Measurements from ENCODE around the gene GCK. TPM values are rescaled to one million over a fixed set of nuclear protein-coding genes. Genes with fewer than 3 reads are reported as not detected.
A peak's percentile ranks its signal among the peaks of the same experiment; 100 is the strongest.
"Not testable (repeated sequence)": the region's sequence is repeated elsewhere in the genome, so short reads cannot be mapped to it uniquely, and the experiment has no call there.

The GCK gene
- total RNA-seq, 1 experiment from 2014 or later, result 2.6 TPM

- DNase-seq (ENCODE audit: low read depth), result peak; percentile 45
These were observed 12.6 kb upstream of the GCK start for GRCh38 chr7:44201813-44202212.

- peak; percentile 97 for DNase-seq (ENCODE audit: low read depth)
These were observed 11.6 kb upstream of the GCK start, which contains the start of gene YKT6 for GRCh38 chr7:44200699-44201461. TSS of gene YKT6 (plus strand) at chr7:44200978. CDS start at chr7:44201136, 158 bp downstream.

- DNase-seq (ENCODE audit: low read depth), result not testable (repeated sequence)
These were observed 10.9 kb upstream of the GCK start for GRCh38 chr7:44200163-44200562.

GRCh38 chr7:44197474-44197873 lies 8.2 kb upstream of the GCK start:
- DNase-seq (ENCODE audit: low read depth), result no peak

GRCh38 chr7:44196450-44196872 lies 7.2 kb upstream of the GCK start:
- DNase-seq (ENCODE audit: low read depth), result peak; percentile 74

- DNase-seq (ENCODE audit: low read depth), result peak; percentile 64
These were observed 6.7 kb upstream of the GCK start for GRCh38 chr7:44195889-44196288.

- DNase-seq (ENCODE audit: low read depth), result no peak
These were observed 5.4 kb upstream of the GCK start for GRCh38 chr7:44194562-44195145.

GRCh38 chr7:44194069-44194468 lies 4.8 kb upstream of the GCK start:
- peak; percentile 71 for DNase-seq (ENCODE audit: low read depth)

- no peak for DNase-seq (ENCODE audit: low read depth)
These were observed 4.0 kb upstream of the GCK start for GRCh38 chr7:44193011-44193802.

- no peak for DNase-seq (ENCODE audit: low read depth)
These were observed 1.9 kb upstream of the GCK start for GRCh38 chr7:44191171-44191570.

GRCh38 chr7:44189993-44190872 lies 994 bp upstream of the GCK start:
- no peak for DNase-seq (ENCODE audit: low read depth)

- no peak for DNase-seq (ENCODE audit: low read depth)
These were observed 586 bp downstream of the GCK start for GRCh38 chr7:44188480-44189225.

GRCh38 chr7:44187636-44188416 lies 1.4 kb downstream of the GCK start:
- DNase-seq (ENCODE audit: low read depth), result peak; percentile 47

- DNase-seq (ENCODE audit: low read depth), result no peak
These were observed 2.5 kb downstream of the GCK start for GRCh38 chr7:44186736-44187135.

GRCh38 chr7:44185729-44186128 lies 3.5 kb downstream of the GCK start:
- no peak for DNase-seq (ENCODE audit: low read depth)

GRCh38 chr7:44184873-44185446 lies 4.3 kb downstream of the GCK start:
- DNase-seq (ENCODE audit: low read depth), result no peak

- peak; percentile 96 for DNase-seq (ENCODE audit: low read depth)
These were observed 4.9 kb downstream of the GCK start for GRCh38 chr7:44184206-44184872.

GRCh38 chr7:44183386-44183785 lies 5.9 kb downstream of the GCK start:
- no peak for DNase-seq (ENCODE audit: low read depth)

GRCh38 chr7:44182827-44183226 lies 6.4 kb downstream of the GCK start:
- DNase-seq (ENCODE audit: low read depth), result no peak
